ENCODE data around the gene ARPC2. TPM values are rescaled to one million over a fixed set of nuclear protein-coding genes. Genes with fewer than 3 reads are reported as not detected.

ARPC2 gene
- total and polyA plus RNA-seq, 4 donors, result 58.1 to 83.6 (median 73.7) TPM

DNA sequence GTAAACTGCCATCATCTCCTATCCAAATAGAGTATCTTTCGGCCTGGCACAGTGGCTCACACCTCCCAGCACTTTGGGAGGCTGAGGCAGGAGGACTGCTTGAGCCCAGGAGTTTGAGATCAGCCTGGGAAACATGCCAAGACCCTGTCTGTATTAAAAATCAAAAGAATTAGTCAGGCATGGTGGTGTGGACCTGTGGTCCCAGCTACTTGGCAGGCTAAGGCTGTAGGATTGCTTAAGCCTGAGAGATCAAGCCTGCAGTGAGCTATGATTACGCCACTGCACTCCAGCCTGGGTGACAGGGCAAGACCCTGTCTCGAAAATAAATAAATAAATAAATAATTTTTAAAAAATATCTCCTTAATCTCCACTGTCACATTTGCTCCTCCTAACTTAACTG lies 14.7 kb upstream of the ARPC2 start:
- TF ChIP-seq GABPA (IDR thresholded peaks at IDR 0.05 in 1 of 2, conservative IDR thresholded peaks at IDR 0.05 in 1 of 2) (no peak), TAF1 (conservative IDR thresholded peaks at IDR 0.05) (no peak), ATF3 (IDR thresholded peaks at IDR 0.05) (no peak), FOXA2 (IDR thresholded peaks at IDR 0.05) (no peak), RXRA (IDR thresholded peaks at IDR 0.05) (no peak), NR2F2 (IDR thresholded peaks at IDR 0.05) (no peak), RAD21 (IDR thresholded peaks at IDR 0.05) (no peak)
- TF ChIP-seq, protein P1, sequence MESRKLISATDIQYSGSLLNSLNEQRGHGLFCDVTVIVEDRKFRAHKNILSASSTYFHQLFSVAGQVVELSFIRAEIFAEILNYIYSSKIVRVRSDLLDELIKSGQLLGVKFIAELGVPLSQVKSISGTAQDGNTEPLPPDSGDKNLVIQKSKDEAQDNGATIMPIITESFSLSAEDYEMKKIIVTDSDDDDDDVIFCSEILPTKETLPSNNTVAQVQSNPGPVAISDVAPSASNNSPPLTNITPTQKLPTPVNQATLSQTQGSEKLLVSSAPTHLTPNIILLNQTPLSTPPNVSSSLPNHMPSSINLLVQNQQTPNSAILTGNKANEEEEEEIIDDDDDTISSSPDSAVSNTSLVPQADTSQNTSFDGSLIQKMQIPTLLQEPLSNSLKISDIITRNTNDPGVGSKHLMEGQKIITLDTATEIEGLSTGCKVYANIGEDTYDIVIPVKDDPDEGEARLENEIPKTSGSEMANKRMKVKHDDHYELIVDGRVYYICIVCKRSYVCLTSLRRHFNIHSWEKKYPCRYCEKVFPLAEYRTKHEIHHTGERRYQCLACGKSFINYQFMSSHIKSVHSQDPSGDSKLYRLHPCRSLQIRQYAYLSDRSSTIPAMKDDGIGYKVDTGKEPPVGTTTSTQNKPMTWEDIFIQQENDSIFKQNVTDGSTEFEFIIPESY (IDR thresholded peaks at IDR 0.05), result no peak
- Histone ChIP-seq H3K27ac (ENCODE audit: low read depth in 1 of 2, low read length in 2 of 2) (no peak overlapping the region), H3K9ac (ENCODE audit: low read depth in 1 of 2, low read length in 2 of 2) (no peak overlapping the region), H3K36me3 (ENCODE audit: control insufficient read depth in 4 of 4, insufficient read depth in 3 of 4, low read depth in 1 of 4, low read length in 3 of 4) (no peaks in the 10 kb centered on the region), H3K27me3 (ENCODE audit: control insufficient read depth in 4 of 4, insufficient read depth in 4 of 4, low read length in 3 of 4) (no peaks in the 10 kb centered on the region), H3K4me3 (ENCODE audit: low read depth in 1 of 3, low read length in 3 of 3) (no peak overlapping the region), H3K9me3 (ENCODE audit: control insufficient read depth in 4 of 4, low read length in 3 of 4) (no peaks in the 10 kb centered on the region), H3K4me1 (ENCODE audit: control insufficient read depth in 4 of 4, insufficient read depth in 4 of 4, low read length in 3 of 4) (no peaks in the 10 kb centered on the region)
- WGBS, result 75% methylated on average over 3 of the region's 3 CpGs
- DNase-seq (ENCODE audit: low spot score), result no peak

DNA sequence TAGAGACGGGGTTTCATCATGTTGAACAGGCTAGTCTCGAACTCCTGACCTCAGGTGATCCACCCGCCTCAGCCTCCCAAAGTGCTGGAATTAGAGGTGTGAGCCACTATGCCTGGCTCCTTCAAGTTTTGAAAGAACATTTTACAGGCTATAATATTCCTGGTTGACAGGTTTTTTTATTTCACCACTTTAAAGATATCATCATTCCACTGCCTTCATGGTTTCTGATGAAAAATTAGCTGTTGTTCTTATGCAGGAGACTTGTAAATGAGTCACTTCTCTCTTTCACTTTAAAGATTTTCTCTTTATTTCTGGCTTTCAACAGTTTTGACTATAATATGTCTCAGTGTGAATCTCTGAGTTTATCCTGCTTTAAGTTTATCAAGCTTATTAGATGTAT lies 7.9 kb upstream of the ARPC2 start:
- Histone ChIP-seq H3K4me3 (ENCODE audit: low read depth in 1 of 3, low read length in 3 of 3) (no peak overlapping the region), H3K27ac (ENCODE audit: low read depth in 1 of 2, low read length in 2 of 2) (no peak overlapping the region), H3K27me3 (ENCODE audit: control insufficient read depth in 4 of 4, insufficient read depth in 4 of 4, low read length in 3 of 4) (no peaks in the 10 kb centered on the region), H3K36me3 (ENCODE audit: control insufficient read depth in 4 of 4, insufficient read depth in 3 of 4, low read depth in 1 of 4, low read length in 3 of 4) (no peaks in the 10 kb centered on the region), H3K4me1 (ENCODE audit: control insufficient read depth in 4 of 4, insufficient read depth in 4 of 4, low read length in 3 of 4) (no peaks in the 10 kb centered on the region), H3K9me3 (ENCODE audit: control insufficient read depth in 4 of 4, low read length in 3 of 4) (no peaks in the 10 kb centered on the region), H3K9ac (ENCODE audit: low read depth in 1 of 2, low read length in 2 of 2) (no peak overlapping the region)
- DNase-seq (ENCODE audit: low spot score), result no peak
- no peak for TF ChIP-seq MAX (IDR thresholded peaks at IDR 0.05)
- no peak for TF ChIP-seq GABPA (IDR thresholded peaks at IDR 0.05 in 1 of 2, conservative IDR thresholded peaks at IDR 0.05 in 1 of 2)
- TF ChIP-seq TAF1 (conservative IDR thresholded peaks at IDR 0.05), result no peak
- no peak for TF ChIP-seq EGR1 (IDR thresholded peaks at IDR 0.05; ENCODE audit: low read depth in 2 of 2)
- TF ChIP-seq JUND (IDR thresholded peaks at IDR 0.05), result no peak
- no peak for TF ChIP-seq FOXA2 (IDR thresholded peaks at IDR 0.05)
- no peak for TF ChIP-seq REST (IDR thresholded peaks at IDR 0.05)
- no peak for TF ChIP-seq YY1 (IDR thresholded peaks at IDR 0.05)
- no peak for TF ChIP-seq RAD21 (IDR thresholded peaks at IDR 0.05)
- TF ChIP-seq FOXA1 (IDR thresholded peaks at IDR 0.05), result no peak
- no peak for TF ChIP-seq RXRA (IDR thresholded peaks at IDR 0.05)
- WGBS, result 98% methylated on average over 3 of the region's 3 CpGs
